ENCODE data around the gene FTCDNL1.

Gene FTCDNL1

DNA sequence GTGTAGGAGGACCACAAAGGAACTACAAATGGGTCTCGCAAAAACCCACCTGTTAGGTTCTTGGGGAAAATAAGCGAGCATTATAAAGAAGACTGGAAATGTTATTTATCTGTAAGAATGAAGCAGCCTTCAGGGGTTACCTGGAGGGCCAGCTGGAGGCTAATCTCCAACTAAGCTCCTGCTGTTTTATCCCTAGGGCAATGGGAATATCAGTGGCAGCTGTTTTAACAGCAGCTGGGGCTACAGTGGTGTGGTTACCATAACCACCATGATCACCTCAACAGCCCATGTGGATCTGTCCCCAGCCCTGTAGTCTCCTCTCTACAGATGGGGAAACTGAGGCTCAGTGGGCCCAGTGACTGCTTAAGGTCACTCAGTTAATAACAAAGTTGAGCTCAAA is 108.1 kb downstream of the FTCDNL1 start:
- DNase-seq (ENCODE audit: low spot score) = no peak

DNA sequence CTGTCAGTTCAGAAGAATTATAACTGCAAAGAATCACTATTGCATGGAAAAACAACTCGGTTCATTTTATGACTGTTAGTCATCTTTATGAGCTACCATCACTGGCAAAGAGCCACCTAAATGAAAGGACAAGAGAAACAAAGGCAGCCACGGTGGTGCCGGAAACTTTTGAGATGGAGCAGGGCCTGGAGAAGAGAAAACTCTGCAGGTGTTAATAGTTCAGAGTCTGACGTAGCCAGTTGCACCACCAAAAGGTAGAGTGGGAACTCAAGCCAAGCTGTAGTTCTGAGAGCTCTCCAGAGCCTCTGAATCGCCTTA is 110.9 kb downstream of the FTCDNL1 start:
- no peak for DNase-seq (ENCODE audit: low spot score)

DNA sequence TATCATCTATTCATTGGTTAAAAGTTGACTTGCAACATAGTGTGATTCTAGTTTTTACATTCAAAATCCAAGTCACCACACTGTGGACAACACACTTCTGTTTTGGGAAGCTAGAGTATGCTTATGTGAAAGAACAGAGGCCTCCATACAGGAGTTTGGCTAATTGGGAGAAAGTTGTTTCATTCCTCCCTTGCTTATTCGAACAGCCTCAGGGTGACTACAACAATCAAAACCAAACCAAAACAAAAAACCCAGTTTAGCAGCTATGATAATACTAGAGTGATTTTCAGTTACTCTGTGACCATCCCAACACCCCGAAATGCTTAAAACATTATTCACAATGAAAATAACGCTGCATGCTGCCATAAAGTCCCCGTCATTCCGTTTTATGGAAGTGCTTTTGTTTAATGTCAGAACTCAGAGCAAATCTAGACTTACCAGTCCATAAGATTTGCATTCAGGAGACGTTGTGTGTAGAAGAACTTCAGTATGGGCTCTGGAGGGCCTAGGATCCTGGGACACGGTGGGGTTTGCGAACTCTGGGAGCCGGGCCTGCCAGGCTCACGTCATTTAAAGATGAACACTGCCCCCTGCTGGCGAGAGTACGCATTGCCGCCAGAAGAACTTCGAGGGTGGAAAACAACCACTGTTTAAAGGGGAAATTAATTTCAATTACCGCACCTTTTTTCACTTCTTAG is 111.4 kb downstream of the FTCDNL1 start:
- peak; percentile 73 for DNase-seq (ENCODE audit: low spot score)

DNA sequence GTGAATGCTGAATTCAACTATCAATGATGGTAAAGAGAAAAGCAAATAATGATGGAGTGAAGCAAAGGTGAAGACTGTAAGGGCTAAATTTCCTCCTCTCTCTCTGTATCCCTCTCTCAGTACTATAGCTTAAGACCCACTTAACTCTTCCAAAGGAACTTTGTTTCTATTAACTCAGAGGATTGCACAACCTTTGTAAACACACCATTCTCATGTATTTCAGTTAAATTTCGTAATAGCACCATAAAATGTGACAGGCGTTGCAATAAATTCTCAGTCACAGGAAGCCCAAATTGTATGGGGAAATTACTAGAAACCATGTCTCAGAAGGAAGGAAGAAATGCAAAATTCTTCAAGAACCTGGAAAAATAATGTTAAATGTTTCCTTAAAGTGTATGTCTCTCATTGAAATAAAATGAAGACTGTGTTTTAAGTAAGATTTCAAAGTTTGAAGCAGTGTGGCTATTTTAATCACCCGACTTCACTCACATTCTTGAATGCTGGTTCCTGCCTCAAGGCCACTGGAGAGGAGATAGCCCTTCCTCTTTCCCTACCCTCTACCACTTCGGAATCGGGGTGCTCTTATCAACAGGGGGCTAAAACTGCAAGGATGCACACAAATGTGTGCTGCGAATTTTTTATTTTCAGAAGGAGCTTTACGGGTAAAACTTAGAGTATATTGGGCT is 112.1 kb downstream of the FTCDNL1 start:
- DNase-seq (ENCODE audit: low spot score) = no peak

DNA sequence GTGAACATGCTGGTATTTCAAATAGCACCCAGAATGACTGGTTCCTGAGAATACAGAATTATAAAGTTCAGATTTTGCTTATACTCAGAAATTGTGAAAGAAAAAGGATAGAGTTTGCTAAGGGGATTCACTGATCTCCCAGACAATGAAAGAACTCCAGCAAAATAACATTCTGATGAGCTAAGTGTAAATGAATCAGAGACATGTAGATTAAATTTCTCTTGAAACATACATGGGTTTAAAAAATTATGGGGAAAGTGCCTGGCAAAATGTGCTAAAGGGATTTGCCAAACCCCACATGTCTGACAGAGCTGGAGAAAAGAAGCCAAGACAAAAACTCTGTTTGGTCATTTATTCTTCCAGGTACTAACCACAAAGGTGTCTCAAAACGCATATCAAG is 116.3 kb downstream of the FTCDNL1 start:
- no peak for DNase-seq (ENCODE audit: low spot score)

DNA sequence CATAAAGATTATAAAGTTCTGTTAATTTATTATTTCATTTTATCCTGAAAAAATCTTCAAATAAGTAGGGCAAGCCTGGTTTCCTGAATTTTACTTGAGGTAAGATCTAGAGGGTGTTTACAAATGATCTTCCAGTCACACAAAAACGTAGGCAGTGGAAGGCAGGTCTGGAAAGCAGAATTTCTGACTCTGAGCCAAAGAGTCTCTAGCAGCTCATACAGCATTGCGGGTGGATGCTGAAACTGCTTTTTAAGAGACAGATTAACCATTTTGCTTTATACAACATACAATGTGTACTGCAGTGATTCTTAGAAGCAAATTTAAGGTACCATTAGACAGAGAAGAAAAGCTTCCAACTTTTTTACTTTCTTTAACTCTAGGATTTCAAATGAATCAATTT is 117.0 kb downstream of the FTCDNL1 start:
- DNase-seq (ENCODE audit: low spot score) = no peak

DNA sequence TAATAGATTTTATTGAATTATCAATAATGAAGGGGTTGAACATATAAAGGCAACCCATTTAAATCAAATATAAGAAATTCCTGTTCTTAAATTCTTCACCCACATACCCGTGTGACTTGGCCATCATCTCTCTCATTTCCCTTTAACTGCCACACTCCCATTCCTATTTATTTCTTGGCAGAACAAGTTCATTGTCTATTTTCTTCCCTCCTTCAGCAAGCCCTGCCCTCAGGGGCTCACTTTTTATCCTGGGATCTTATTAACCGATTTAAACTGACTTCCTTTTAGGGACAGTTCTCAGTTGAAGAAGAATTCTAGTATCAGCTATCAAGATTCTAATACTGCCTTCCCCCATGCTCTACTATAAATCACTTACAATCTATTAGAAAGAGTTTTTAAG is 123.2 kb downstream of the FTCDNL1 start:
- no peak for DNase-seq (ENCODE audit: low spot score)

DNA sequence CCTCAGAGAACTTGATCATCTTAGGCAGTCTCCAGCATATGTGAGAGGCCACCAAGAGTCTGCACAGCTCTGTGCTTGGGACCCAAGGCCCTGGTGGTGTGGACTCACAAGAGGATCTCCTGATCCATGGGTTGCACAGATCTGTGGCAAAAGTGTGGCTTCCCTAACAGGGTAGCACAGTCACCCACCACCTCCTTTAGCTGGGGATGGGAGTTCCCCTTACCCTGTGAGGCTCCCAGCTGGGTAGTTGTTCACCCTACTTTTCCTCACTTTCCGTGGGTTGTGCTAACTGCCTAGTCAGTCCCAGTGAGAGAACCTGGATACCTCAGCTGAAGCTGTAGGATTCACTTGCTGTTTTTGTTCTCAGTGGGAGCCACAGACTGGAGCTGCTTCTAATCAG is 123.7 kb downstream of the FTCDNL1 start:
- no peak for DNase-seq (ENCODE audit: low spot score)

DNA sequence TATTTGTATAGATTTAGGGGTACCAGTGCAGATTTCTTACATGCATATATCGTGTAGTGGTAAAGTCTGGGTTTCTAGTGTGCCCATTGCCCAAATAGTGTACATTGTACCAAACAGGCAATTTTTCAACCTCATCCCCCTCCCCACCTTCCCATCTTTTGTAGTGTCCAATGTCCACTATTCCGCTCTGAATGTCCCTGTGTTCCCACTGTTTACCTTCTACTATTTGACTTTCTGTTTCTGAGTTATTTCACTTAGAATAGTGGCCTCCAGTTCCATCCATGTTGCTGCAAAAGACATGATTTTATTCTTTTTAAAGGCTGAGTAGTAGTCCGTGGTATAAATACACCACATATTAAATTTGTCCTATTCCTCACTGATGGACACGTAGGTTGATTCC is 132.9 kb downstream of the FTCDNL1 start:
- no peak for DNase-seq (ENCODE audit: low spot score)

DNA sequence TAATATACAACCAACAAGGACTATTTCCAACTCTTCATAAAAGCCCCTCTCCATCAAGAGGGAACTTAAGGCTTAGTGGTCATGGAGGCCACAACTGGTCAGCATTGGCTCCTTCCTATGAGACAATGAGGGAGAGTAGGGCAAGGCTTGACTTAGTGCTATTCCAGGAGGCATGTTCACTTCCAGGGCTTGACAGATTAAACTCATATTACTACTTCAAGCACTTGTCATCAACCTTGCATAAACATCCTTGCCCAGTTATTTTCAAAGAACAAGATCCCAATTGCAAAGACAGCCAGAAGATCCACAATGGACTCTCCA is 133.4 kb downstream of the FTCDNL1 start:
- no peak for DNase-seq (ENCODE audit: low spot score)

DNA sequence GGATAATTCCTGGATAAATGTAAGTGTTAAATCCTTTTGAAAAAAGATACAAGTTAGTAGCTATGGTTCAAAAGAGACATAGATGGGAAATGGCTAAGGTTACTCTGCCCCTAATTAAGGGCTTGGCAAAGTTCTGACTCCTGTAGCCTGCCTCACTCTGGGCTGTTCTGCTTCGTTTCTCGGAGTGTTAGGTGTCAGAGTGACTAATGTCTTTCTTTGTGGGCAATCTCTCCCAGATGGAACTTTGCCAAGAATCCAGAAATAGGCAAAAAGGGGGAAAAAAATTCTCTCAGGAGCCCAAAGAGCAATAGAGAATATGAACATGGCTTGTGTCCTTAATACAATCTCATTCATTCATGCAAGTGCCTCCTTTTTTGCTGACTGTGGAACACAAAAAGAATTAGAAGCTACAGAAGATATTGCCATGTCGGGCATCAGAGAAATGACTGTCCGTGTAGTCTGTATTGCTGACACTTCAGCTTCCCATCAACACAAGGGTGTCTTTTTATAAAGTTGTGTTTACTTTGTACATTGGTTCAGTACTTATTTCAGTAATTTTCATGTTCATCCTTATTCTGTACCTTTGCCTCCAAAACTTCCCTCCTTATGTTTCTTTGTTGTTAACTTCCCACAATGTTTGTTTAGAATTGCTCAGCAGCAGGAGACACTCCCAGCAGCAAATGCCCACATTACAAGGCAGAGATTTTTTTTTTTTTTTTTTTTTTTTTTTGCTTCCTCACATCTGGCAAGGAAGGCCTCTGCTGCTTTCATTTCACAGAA is 134.0 kb downstream of the FTCDNL1 start:
- DNase-seq (ENCODE audit: low spot score) = no peak

DNA sequence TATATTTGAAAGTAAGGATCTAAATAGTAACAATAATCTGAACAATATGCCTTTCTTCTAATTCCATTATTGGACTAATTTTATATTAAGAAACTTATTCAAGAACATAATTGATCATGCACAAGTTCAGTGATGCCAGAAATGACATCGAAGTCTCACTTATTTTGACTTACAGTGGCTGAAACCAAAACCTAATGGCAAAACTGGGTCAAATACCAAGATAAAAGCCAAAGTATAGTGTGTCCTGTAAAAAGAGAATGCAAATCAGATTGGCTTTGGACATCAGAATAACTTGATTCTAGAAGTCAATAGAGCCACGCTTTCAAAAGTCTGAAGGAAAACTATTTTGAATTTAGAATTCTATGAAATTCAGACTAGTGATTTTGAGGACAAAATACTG is 137.2 kb downstream of the FTCDNL1 start:
- DNase-seq (ENCODE audit: low spot score) = no peak

DNA sequence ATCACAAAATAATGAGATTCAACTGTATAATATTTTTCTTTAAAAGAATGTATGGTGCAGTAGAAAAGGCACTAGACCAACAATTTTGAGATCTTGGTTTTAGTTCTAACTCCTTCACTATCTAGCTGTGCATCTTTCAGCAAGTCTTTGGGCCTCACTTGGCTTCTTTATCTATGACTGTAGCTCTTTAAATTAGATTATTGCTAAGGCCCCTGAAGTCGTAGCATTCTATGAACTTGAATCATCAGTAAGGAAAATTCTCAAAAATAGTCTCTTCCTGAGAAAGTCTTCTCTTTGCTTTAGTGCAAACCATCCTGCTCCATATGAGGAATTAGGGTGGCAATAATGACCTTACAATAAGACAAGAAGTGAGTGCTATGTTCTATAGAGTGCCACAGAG is 140.4 kb downstream of the FTCDNL1 start:
- no peak for DNase-seq (ENCODE audit: low spot score)
